Fibroblast of lung (primary cell): ENCODE results near the gene MSX1. TPM values are rescaled to one million over a fixed set of nuclear protein-coding genes. Genes with fewer than 3 reads are reported as not detected.
A peak's percentile ranks its signal among the peaks of the same experiment; 100 is the strongest.

ENCODE experiments used
- DNase-seq, 2 donors: peaks; one replicate each; pipeline versions ENCODE4 v3.0.0 to v3.0.0-alpha.2; 2010; ENCODE audit warnings: low read depth in 2 of 2
- H2AFZ ChIP-seq: 2 replicates; pipeline ENCODE4 v1.5.1; 2012; ENCODE audit warnings: low read length, control low read depth, inconsistent platforms
- H3K27ac ChIP-seq: 2 replicates; pipeline ENCODE4 v1.5.1; 2011; ENCODE audit warnings: low read length, control low read depth; ENCODE audit not compliant: insufficient read depth
- H3K27me3 ChIP-seq: 2 replicates; pipeline ENCODE4 v1.5.1; 2011; ENCODE audit warnings: mild to moderate bottlenecking, low read length; ENCODE audit not compliant: control insufficient read depth, insufficient read depth
- H3K36me3 ChIP-seq: 2 replicates; pipeline ENCODE4 v1.5.1; 2011; ENCODE audit warnings: low read length; ENCODE audit not compliant: control insufficient read depth, insufficient read depth
- H3K4me1 ChIP-seq: 2 replicates; pipeline ENCODE4 v1.5.1; 2011; ENCODE audit warnings: low read length; ENCODE audit not compliant: control insufficient read depth, insufficient read depth; ENCODE audit errors: extremely low read depth
- H3K4me2 ChIP-seq: 2 replicates; pipeline ENCODE4 v1.5.1; 2011; ENCODE audit warnings: low read length, control low read depth; ENCODE audit not compliant: insufficient read depth; ENCODE audit errors: extremely low read depth
- H3K4me3 ChIP-seq, 4 experiments: fragments of 200-600 bp in 1 of 4; sonication (generic) in 1 of 4; replicated peaks in 1 of 4; 2 replicates each; pipeline ENCODE4 v1.5.1; 2011 to 2016; ENCODE audit warnings: low read length in 4 of 4, low read depth in 3 of 4, mild to moderate bottlenecking in 3 of 4, control low read depth in 2 of 4, inconsistent platforms in 1 of 4, mixed read lengths in 1 of 4; ENCODE audit not compliant: insufficient read depth in 1 of 4; ENCODE audit errors: control extremely low read depth in 1 of 4
- H3K79me2 ChIP-seq: 2 replicates; pipeline ENCODE4 v1.5.1; 2012; ENCODE audit warnings: mild to moderate bottlenecking, low read length, inconsistent platforms; ENCODE audit not compliant: control insufficient read depth, insufficient read depth
- H3K9ac ChIP-seq: 2 replicates; pipeline ENCODE4 v1.5.1; 2011; ENCODE audit warnings: mild to moderate bottlenecking, low read length, control low read depth; ENCODE audit not compliant: insufficient read depth
- H3K9me3 ChIP-seq: 2 replicates; pipeline ENCODE4 v1.5.1; 2012; ENCODE audit warnings: low read depth, low read length; ENCODE audit not compliant: control insufficient read depth, insufficient read depth
- H4K20me1 ChIP-seq: 2 replicates; pipeline ENCODE4 v1.5.1; 2011; ENCODE audit warnings: low read length; ENCODE audit not compliant: control insufficient read depth, insufficient read depth; ENCODE audit errors: extremely low read depth
- CTCF ChIP-seq, 2 donors: IDR thresholded peaks in 1 of 2; conservative IDR thresholded peaks in 1 of 2; 1 replicate in 1 of 2; 2 replicates in 1 of 2; pipeline ENCODE4 v1.5.1; 2011 to 2012; ENCODE audit warnings: low read length in 2 of 2, control low read depth in 1 of 2, inconsistent platforms in 1 of 2, low read depth in 1 of 2, mild to moderate bottlenecking in 1 of 2
- EZH2 ChIP-seq: IDR thresholded peaks from 2 replicates; pipeline ENCODE4 v1.5.1; 2012; ENCODE audit warnings: low read length, control low read depth, mild to moderate bottlenecking; ENCODE audit errors: missing control alignments
- polyA plus RNA-seq, 2 donors: library from polyadenylated mRNA; depleted of rRNA in 1 of 2; stranded (reverse) in 1 of 2; unstranded in 1 of 2; fragments of >200 nt; gene quantifications; 2 replicates each; pipeline ENCODE4 v1.2.1, GENCODE V29; 2011 to 2012; ENCODE audit warnings: missing spikeins in 1 of 2
- total RNA-seq: library from RNA; depleted of rRNA; stranded (reverse); fragments of >200 nt; gene quantifications from 2 replicates; pipeline ENCODE4 v1.2.1, GENCODE V29; 2014

MSX1 gene
- total and polyA plus RNA-seq, 2 donors (not counting 1 experiment from before 2014, with no cell fraction given), result 1.3 to 2.1 TPM

- Histone ChIP-seq H3K4me1 (no peaks in the 10 kb centered on the region), H3K79me2 (peaks cover 3% of the 10 kb centered on the region), H3K4me2 (peak overlapping the region; percentile 68), H3K4me3 (peak overlapping the region in 1 of 4 experiments; percentile 50), H3K9me3 (no peaks in the 10 kb centered on the region), H3K36me3 (peaks cover 9% of the 10 kb centered on the region), H2AFZ (no peak overlapping the region), H3K27me3 (peaks cover 51% of the 10 kb centered on the region), H3K27ac (no peak overlapping the region), H3K9ac (no peak overlapping the region), H4K20me1 (no peaks in the 10 kb centered on the region)
- no peak for TF ChIP-seq EZH2
- TF ChIP-seq CTCF (conservative IDR thresholded peaks at IDR 0.05 in 1 of 2, IDR thresholded peaks at IDR 0.05 in 1 of 2; ENCODE audit: low read depth in 1 of 2, low read length in 2 of 2), result no peak
- no peak for DNase-seq
These were observed 5.7 kb downstream of the MSX1 start for GRCh38 chr4:4864940-4865704.

DNA sequence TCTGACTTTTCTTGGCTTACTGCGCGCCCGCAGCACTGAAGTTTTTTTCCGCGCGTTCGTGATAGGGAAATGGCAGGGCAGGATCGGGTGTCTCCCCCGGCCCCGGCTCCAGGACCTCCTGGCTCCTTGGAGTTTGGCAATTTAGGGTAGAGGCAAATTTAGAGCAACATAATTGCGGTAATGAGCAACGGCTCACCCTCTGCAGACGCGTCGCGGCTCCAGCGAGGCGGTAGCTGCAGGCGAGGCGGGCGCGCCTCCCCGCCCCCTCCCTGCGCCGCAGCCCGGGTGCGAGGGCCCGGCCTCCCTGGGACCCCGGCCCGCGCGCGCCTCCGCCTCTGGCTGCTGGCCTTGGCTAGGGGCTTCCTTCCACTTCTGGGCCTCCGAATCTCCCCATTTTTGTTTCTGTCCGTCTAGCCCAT, 6.2 kb downstream of the MSX1 start:
- Histone ChIP-seq H3K4me1 (no peaks in the 10 kb centered on the region), H3K4me3 (peak overlapping the region; percentile 8 to 50 (median 28)), H2AFZ (peak overlapping the region; percentile 37), H3K79me2 (no peaks in the 10 kb centered on the region), H4K20me1 (no peaks in the 10 kb centered on the region), H3K9me3 (no peaks in the 10 kb centered on the region), H3K9ac (no peak overlapping the region), H3K27ac (no peak overlapping the region), H3K36me3 (peaks cover 9% of the 10 kb centered on the region), H3K27me3 (peaks cover 57% of the 10 kb centered on the region), H3K4me2 (peak overlapping the region; percentile 68)
- no peak for DNase-seq
- no peak for TF ChIP-seq EZH2
- TF ChIP-seq CTCF (conservative IDR thresholded peaks at IDR 0.05 in 1 of 2, IDR thresholded peaks at IDR 0.05 in 1 of 2; ENCODE audit: low read depth in 1 of 2, low read length in 2 of 2), result no peak

- Histone ChIP-seq H2AFZ (peak overlapping the region; percentile 37), H3K4me2 (peak overlapping the region; percentile 68), H3K27me3 (peaks cover 63% of the 10 kb centered on the region), H3K36me3 (peaks cover 9% of the 10 kb centered on the region), H3K9me3 (no peaks in the 10 kb centered on the region), H3K9ac (no peak overlapping the region), H3K79me2 (no peaks in the 10 kb centered on the region), H3K27ac (no peak overlapping the region), H4K20me1 (no peaks in the 10 kb centered on the region), H3K4me1 (no peaks in the 10 kb centered on the region), H3K4me3 (peak overlapping the region; percentile 8 to 50 (median 28))
- no peak for DNase-seq
- peak; percentile 83 for TF ChIP-seq EZH2
- TF ChIP-seq CTCF (conservative IDR thresholded peaks at IDR 0.05 in 1 of 2, IDR thresholded peaks at IDR 0.05 in 1 of 2; ENCODE audit: low read depth in 1 of 2, low read length in 2 of 2), result no peak
These were observed 6.8 kb downstream of the MSX1 start for GRCh38 chr4:4866124-4866865.
